PC-9 (cell line): ENCODE data around the gene ANO1. TPM values are rescaled to one million over a fixed set of nuclear protein-coding genes. Genes with fewer than 3 reads are reported as not detected.

ENCODE experiments used
- BruUV-seq: library from RNA; stranded (reverse); fragments of 400-500 nt; replicated peaks from 2 replicates; lab custom pipeline; 2021; lab: Mats Ljungman, UMichigan
- CTCF ChIA-PET: fragments of 300-600 bp; sonication (Branson Sonifier 250); formaldehyde crosslinking; loops from one replicate; lab custom pipeline; 2022; ENCODE audit warnings: antibody characterized with exemption; lab: Charles Lee
- POLR2A ChIA-PET: fragments of 300-600 bp; sonication (Branson Sonifier 250); formaldehyde crosslinking; loops from one replicate; lab custom pipeline; 2022; ENCODE audit warnings: antibody characterized with exemption; ENCODE audit not compliant: unreplicated experiment; lab: Charles Lee
- DNase-seq, 2 experiments: peaks; one replicate each; pipeline versions ENCODE4 v3.0.0 to v3.0.0-alpha.2; 2015 to 2022; ENCODE audit warnings: mixed read lengths in 1 of 2
- H2AFZ ChIP-seq: fragments of 200-600 bp; sonication (generic); 2 replicates; pipeline ENCODE4 v1.8.1; 2017; ENCODE audit warnings: antibody characterized with exemption
- H3F3A ChIP-seq: fragments of 200-600 bp; sonication (generic); 2 replicates; pipeline ENCODE4 v1.8.1; 2017; ENCODE audit warnings: antibody characterized with exemption, mild to moderate bottlenecking, low read depth; ENCODE audit not compliant: insufficient read depth
- H3K27ac ChIP-seq: fragments of 200-600 bp; sonication (generic); 2 replicates; pipeline ENCODE4 v1.6.1; 2016; ENCODE audit warnings: mixed run types
- H3K27me3 ChIP-seq: fragments of 200-600 bp; sonication (generic); 2 replicates; pipeline ENCODE4 v1.6.1; 2016; ENCODE audit warnings: low read depth, mixed run types; ENCODE audit not compliant: insufficient read depth
- H3K36me3 ChIP-seq: fragments of 200-600 bp; sonication (generic); 2 replicates; pipeline ENCODE4 v1.6.1; 2016; ENCODE audit warnings: low read depth, mixed run types
- H3K4me1 ChIP-seq: fragments of 200-600 bp; sonication (generic); replicated peaks from 2 replicates; pipeline ENCODE4 v1.6.1; 2016; ENCODE audit warnings: mixed run types; ENCODE audit not compliant: insufficient read depth
- H3K4me2 ChIP-seq: fragments of 200-600 bp; sonication (generic); 2 replicates; pipeline ENCODE4 v1.6.1; 2017; ENCODE audit warnings: mixed run types
- H3K4me3 ChIP-seq: fragments of 200-600 bp; sonication (generic); 2 replicates; pipeline ENCODE4 v1.6.1; 2016; ENCODE audit warnings: mixed run types
- H3K79me2 ChIP-seq: fragments of 200-600 bp; sonication (generic); 2 replicates; pipeline ENCODE4 v1.6.1; 2017; ENCODE audit warnings: low read depth, mixed run types
- H3K9me2 ChIP-seq: fragments of 200-600 bp; sonication (generic); 2 replicates; pipeline ENCODE4 v1.8.1; 2017; ENCODE audit warnings: mild to moderate bottlenecking; ENCODE audit not compliant: insufficient read depth
- H3K9me3 ChIP-seq: fragments of 200-600 bp; sonication (generic); 2 replicates; pipeline ENCODE4 v1.8.1; 2016; ENCODE audit warnings: low read depth; ENCODE audit not compliant: insufficient read depth
- H4K20me1 ChIP-seq: fragments of 200-600 bp; sonication (generic); 2 replicates; pipeline ENCODE4 v1.8.1; 2017; ENCODE audit not compliant: insufficient read depth
- EZH2 ChIP-seq: fragments of 200-600 bp; sonication (generic); IDR thresholded peaks from 2 replicates; pipeline ENCODE4 v1.8.0; 2017; ENCODE audit warnings: antibody characterized with exemption, low read depth
- intact Hi-C: fragments of 100-400 bp; cut with micrococcal nuclease; formaldehyde crosslinking; loops from one replicate; pipeline ENCODE4 v1.10.0; 2022; ENCODE audit not compliant: unreplicated experiment
- total RNA-seq: library from RNA; stranded (reverse); gene quantifications from 2 replicates; pipeline ENCODE4 v1.2.3, GENCODE V29; 2021
- TF ChIP-seq, protein P1 (sequence below): fragments of 200-600 bp; sonication (generic); conservative IDR thresholded peaks from 2 replicates; pipeline ENCODE4 v1.6.1; 2017; ENCODE audit warnings: mixed run types, antibody characterized with exemption, mild to moderate bottlenecking, moderate library complexity

Gene ANO1
- total RNA-seq, 1 experiment from 2014 or later: 107 TPM

DNA sequence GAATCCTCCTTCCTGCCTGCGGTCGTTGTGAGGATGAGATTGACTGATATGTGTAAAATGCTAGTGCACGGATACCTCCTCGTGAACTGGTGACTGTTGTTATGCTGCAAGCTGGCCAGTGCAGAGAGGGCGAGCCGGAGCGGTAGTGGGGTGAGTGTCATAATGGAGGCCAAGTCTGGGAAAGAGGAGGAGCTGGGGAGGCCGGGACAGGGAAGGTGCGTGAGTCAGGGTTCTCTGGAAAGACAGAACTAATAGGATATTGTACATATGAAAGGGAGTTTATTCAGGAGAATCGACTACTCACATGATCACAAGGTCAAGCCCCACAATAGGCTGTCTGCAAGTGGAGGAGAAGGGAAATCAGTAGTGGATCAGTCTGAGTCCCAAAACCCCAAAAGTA, 68.2 kb downstream of the ANO1 start:
- peaks cover 92% of the 10 kb centered on the region for H3F3A ChIP-seq
- no peaks in the 10 kb centered on the region for H3K79me2 ChIP-seq
- H4K20me1 ChIP-seq: peaks cover 47% of the 10 kb centered on the region
- no peak overlapping the region for H3K4me2 ChIP-seq
- peaks cover 63% of the 10 kb centered on the region for H3K36me3 ChIP-seq
- ChIA-PET CTCF (no interaction called here), POLR2A (interaction anchor here (0.6 kb wide), 1 partner anchor 98 kb away, joined by 8 read pairs; no protein-coding TSS in a partner anchor)
- no peak overlapping the region for H3K4me3 ChIP-seq
- H3K27me3 ChIP-seq: no peaks in the 10 kb centered on the region
- intact Hi-C loops: no loop called here
- H3K27ac ChIP-seq: no peak overlapping the region
- no peak for DNase-seq
- TF ChIP-seq EZH2: no peak
- TF ChIP-seq, protein P1, sequence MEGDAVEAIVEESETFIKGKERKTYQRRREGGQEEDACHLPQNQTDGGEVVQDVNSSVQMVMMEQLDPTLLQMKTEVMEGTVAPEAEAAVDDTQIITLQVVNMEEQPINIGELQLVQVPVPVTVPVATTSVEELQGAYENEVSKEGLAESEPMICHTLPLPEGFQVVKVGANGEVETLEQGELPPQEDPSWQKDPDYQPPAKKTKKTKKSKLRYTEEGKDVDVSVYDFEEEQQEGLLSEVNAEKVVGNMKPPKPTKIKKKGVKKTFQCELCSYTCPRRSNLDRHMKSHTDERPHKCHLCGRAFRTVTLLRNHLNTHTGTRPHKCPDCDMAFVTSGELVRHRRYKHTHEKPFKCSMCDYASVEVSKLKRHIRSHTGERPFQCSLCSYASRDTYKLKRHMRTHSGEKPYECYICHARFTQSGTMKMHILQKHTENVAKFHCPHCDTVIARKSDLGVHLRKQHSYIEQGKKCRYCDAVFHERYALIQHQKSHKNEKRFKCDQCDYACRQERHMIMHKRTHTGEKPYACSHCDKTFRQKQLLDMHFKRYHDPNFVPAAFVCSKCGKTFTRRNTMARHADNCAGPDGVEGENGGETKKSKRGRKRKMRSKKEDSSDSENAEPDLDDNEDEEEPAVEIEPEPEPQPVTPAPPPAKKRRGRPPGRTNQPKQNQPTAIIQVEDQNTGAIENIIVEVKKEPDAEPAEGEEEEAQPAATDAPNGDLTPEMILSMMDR: no peak
- no peaks in the 10 kb centered on the region for H3K9me3 ChIP-seq
- peaks cover 5% of the 10 kb centered on the region; the same call in 1 of the 2 replicates for H3K4me1 ChIP-seq
- no peak overlapping the region for H2AFZ ChIP-seq
- BruUV-seq: no TSS peak
- H3K9me2 ChIP-seq: no peaks in the 10 kb centered on the region

DNA sequence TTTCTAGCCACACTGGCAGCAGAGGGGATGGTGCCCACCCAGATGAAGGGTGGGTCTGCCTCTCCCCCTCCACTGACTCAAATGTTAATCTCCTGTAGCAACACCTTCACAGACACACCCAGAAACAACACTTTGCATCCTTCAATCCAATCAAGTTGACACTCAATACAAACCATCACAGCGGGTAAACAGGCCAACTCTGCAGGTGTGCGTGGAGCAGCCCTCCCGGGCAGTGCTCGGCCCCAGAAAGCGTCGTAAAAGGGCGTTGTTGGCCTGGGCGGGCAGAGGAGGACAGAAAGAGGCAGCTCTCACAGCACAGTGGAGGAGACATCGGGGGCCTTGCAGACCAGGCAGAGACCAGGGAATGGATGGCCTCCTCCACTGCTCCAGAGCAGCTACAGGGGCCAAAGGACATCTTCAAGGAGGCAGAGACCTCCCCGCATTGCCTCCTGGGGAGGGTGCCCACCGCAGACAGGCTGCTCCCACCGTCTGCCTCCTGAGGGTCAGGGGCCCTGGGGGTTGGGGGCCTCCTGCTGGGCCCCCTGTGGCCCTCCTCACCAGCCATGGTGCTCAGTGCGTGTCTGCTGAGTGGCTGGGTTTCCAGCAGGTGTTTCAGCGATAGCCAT, 68.9 kb downstream of the ANO1 start:
- Histone ChIP-seq H3K79me2 (no peaks in the 10 kb centered on the region), H3K27me3 (no peaks in the 10 kb centered on the region), H3K4me3 (no peak overlapping the region), H3K36me3 (peaks cover 58% of the 10 kb centered on the region), H3K9me3 (no peaks in the 10 kb centered on the region), H3K9me2 (no peaks in the 10 kb centered on the region), H3K27ac (no peak overlapping the region), H2AFZ (no peak overlapping the region), H3K4me1 (peaks cover under 1% of the 10 kb centered on the region; the same call in 1 of the 2 replicates), H3K4me2 (no peak overlapping the region), H3F3A (peaks cover 92% of the 10 kb centered on the region), H4K20me1 (peaks cover 43% of the 10 kb centered on the region; the same call in 1 of the 2 replicates)
- no peak for TF ChIP-seq EZH2
- TF ChIP-seq, protein P1: no peak
- intact Hi-C loops: no loop called here
- no TSS peak for BruUV-seq
- ChIA-PET CTCF (no interaction called here), POLR2A (no interaction called here)
- no peak for DNase-seq

DNA sequence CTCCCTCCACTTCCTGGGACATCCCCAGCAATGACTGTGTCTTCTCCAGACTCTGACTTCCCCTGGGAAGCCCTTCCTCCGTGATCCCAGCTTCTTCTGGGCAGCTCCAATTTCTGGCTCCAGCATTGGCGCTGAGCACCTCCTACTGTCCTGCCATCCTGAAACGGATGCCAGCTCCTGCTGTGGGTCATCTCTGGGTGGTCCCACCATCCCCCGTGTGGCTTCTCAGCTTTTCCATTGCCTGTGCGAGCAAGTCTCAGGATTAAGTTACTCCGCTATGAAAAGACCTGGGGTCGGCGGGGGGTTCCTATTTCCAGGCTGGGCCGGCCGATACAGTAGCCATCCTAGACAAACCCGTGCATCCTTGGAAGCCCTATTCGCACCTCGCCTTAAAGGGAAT, 69.6 kb downstream of the ANO1 start:
- intact Hi-C loops: no loop called here
- peaks cover 61% of the 10 kb centered on the region for H3K36me3 ChIP-seq
- no peaks in the 10 kb centered on the region for H3K9me3 ChIP-seq
- peaks cover 92% of the 10 kb centered on the region for H3F3A ChIP-seq
- no peak overlapping the region for H3K4me3 ChIP-seq
- CTCF ChIA-PET: no interaction called here
- H3K9me2 ChIP-seq: no peaks in the 10 kb centered on the region
- peaks cover 37% of the 10 kb centered on the region; the same call in 1 of the 2 replicates for H4K20me1 ChIP-seq
- no TSS peak for BruUV-seq
- DNase-seq: no peak
- no peak overlapping the region for H2AFZ ChIP-seq
- no peaks in the 10 kb centered on the region for H3K4me1 ChIP-seq
- no peaks in the 10 kb centered on the region for H3K27me3 ChIP-seq
- TF ChIP-seq, protein P1: no peak
- TF ChIP-seq EZH2: no peak
- no peaks in the 10 kb centered on the region for H3K79me2 ChIP-seq
- H3K27ac ChIP-seq: no peak overlapping the region
- no peak overlapping the region for H3K4me2 ChIP-seq
- POLR2A ChIA-PET: interaction anchor here (0.6 kb wide), 1 partner anchor 42 kb away, joined by 3 read pairs; no protein-coding TSS in a partner anchor
